GM12878 (cell line): ENCODE data around the gene ABR. TPM values are rescaled to one million over a fixed set of nuclear protein-coding genes. Genes with fewer than 3 reads are reported as not detected.

Source experiments
- ATAC-seq: fragments of 200-7000 bp; cut with Tn5 transposase; 3 replicates; pipeline ENCODE4 v1.9.1; 2020; ENCODE audit warnings: mild to moderate bottlenecking, moderate library complexity
- BruUV-seq: library from RNA; stranded (reverse); fragments of 400-500 nt; replicated peaks from 2 replicates; lab custom pipeline; 2021; lab: Mats Ljungman, UMichigan
- CTCF ChIA-PET: fragments of 300-600 bp; sonication (Branson Sonifier 250); formaldehyde crosslinking; extraction: SDS; loops from one replicate; lab custom pipeline; 2021; ENCODE audit warnings: inconsistent platforms; lab: Yijun Ruan, JAX
- POLR2A ChIA-PET: fragments of 350-600 bp; formaldehyde crosslinking; extraction: SDS; loops from one replicate; lab custom pipeline; 2021; ENCODE audit warnings: inconsistent platforms; lab: Charles Lee
- RAD21 ChIA-PET: fragments of 300-600 bp; sonication (Branson Sonifier 250); formaldehyde crosslinking; loops from one replicate; lab custom pipeline; 2023; ENCODE audit warnings: antibody characterized with exemption; ENCODE audit not compliant: unreplicated experiment; lab: Charles Lee
- SMC1A ChIA-PET: fragments of 300-600 bp; sonication (Branson Sonifier 250); formaldehyde crosslinking; loops from one replicate; lab custom pipeline; 2023; ENCODE audit not compliant: unreplicated experiment, uncharacterized antibody; lab: Charles Lee
- DNase-seq: peaks from one replicate; pipeline ENCODE4 v3.0.0-alpha.2; 2011; ENCODE audit warnings: low read depth, low spot score
- FAIRE-seq: peaks from 3 replicates; lab custom pipeline; 2011; peaks lifted over from hg19 to GRCh38; lab: Jason Lieb, UNC
- H2AFZ ChIP-seq: 2 replicates; pipeline ENCODE4 v1.6.0; 2011; ENCODE audit warnings: low read depth, low read length, control low read depth; ENCODE audit not compliant: control insufficient read depth
- H3K27ac ChIP-seq: 2 replicates; pipeline ENCODE4 v1.5.1; 2011; ENCODE audit warnings: control low read depth; ENCODE audit not compliant: control insufficient read depth, insufficient read depth
- H3K27me3 ChIP-seq, 2 experiments: replicated peaks in 1 of 2; 2 replicates each; pipeline versions ENCODE4 v1.6.0 to v1.6.1; 2011; ENCODE audit warnings: low read length in 1 of 2; ENCODE audit not compliant: control insufficient read depth in 2 of 2, insufficient read depth in 2 of 2
- H3K36me3 ChIP-seq, 2 experiments: 2 replicates each; pipeline ENCODE4 v1.5.1; 2011; ENCODE audit warnings: low read length in 1 of 2; ENCODE audit not compliant: control insufficient read depth in 2 of 2, insufficient read depth in 2 of 2
- H3K4me1 ChIP-seq: 2 replicates; pipeline ENCODE4 v1.6.1; 2011; ENCODE audit warnings: mild to moderate bottlenecking, low read length, moderate library complexity, mixed read lengths; ENCODE audit not compliant: control insufficient read depth, insufficient read depth
- H3K4me2 ChIP-seq: 2 replicates; pipeline ENCODE4 v1.6.0; 2011; ENCODE audit warnings: control low read depth; ENCODE audit not compliant: control insufficient read depth, insufficient read depth
- H3K4me3 ChIP-seq: fragments of 200-600 bp; sonication (generic); 2 replicates; pipeline ENCODE4 v1.5.1; 2016
- H3K79me2 ChIP-seq: 2 replicates; pipeline ENCODE4 v1.6.0; 2011; ENCODE audit warnings: low read length; ENCODE audit not compliant: control insufficient read depth, insufficient read depth
- H3K9ac ChIP-seq: 2 replicates; pipeline ENCODE4 v1.8.0; 2011; ENCODE audit warnings: low read length, control low read depth, mixed read lengths; ENCODE audit not compliant: control insufficient read depth, insufficient read depth
- H3K9me3 ChIP-seq: replicated peaks from 3 replicates; pipeline ENCODE4 v1.5.1; 2011; ENCODE audit warnings: mild to moderate bottlenecking, low read length; ENCODE audit not compliant: control insufficient read depth, insufficient read depth
- H4K20me1 ChIP-seq: 2 replicates; pipeline ENCODE4 v1.6.0; 2011; ENCODE audit not compliant: control insufficient read depth, insufficient read depth
- EED ChIP-seq: sonication (generic); IDR thresholded peaks from 2 replicates; pipeline ENCODE4 v1.6.1; 2016; ENCODE audit warnings: antibody characterized with exemption, low read depth
- NR2F1 ChIP-seq: fragments of 450-650 bp; conservative IDR thresholded peaks from 2 replicates; pipeline ENCODE4 v1.6.1; 2017; ENCODE audit warnings: mild to moderate bottlenecking
- POU2F2 ChIP-seq: IDR thresholded peaks from 3 replicates; pipeline ENCODE4 v1.6.1; 2011; ENCODE audit warnings: low read depth, mild to moderate bottlenecking, low read length, borderline replicate concordance
- RAD21 ChIP-seq: IDR thresholded peaks from 2 replicates; pipeline ENCODE4 v1.6.1; 2011; ENCODE audit warnings: mild to moderate bottlenecking, low read depth, low read length, moderate library complexity; ENCODE audit not compliant: insufficient read depth
- SMARCA5 ChIP-seq: fragments of 450-650 bp; IDR thresholded peaks from 2 replicates; pipeline ENCODE4 v1.6.1; 2017; ENCODE audit warnings: mild to moderate bottlenecking
- SUZ12 ChIP-seq: fragments of 200-600 bp; sonication (generic); IDR thresholded peaks from one replicate; pipeline ENCODE4 v1.6.1; 2018; ENCODE audit warnings: antibody characterized with exemption, mild to moderate bottlenecking; ENCODE audit not compliant: unreplicated experiment
- ZNF274 ChIP-seq: IDR thresholded peaks from one replicate; pipeline ENCODE4 v1.8.0; 2011; ENCODE audit not compliant: insufficient read length, insufficient read depth
- WGBS: methylation state at CpG from one replicate; pipeline ENCODE4 v1.1.6; 2016; ENCODE audit warnings: low lambda C conversion rate; ENCODE audit not compliant: insufficient replicate concordance, insufficient coverage; ENCODE audit errors: missing lambda C conversion rate; 5-methylcytosine and 5-hydroxymethylcytosine counted together
- in situ Hi-C: fragments of 300-500 bp; cut with MboI; formaldehyde crosslinking; loops from 9 replicates; pipeline ENCODE4 v1.14.3; 2018; ENCODE audit warnings: mixed read lengths
- intact Hi-C: fragments of 100-400 bp; cut with micrococcal nuclease; formaldehyde crosslinking; loops from one replicate; pipeline ENCODE4 v1.14.2; 2022; ENCODE audit not compliant: unreplicated experiment
- polyA plus RNA-seq, 11 experiments: library from polyadenylated mRNA; depleted of rRNA in 4 of 11; unstranded in 6 of 11; stranded (reverse) in 5 of 11; fragments of >200 nt; fragmentation: Nextera tagmentation in 4 of 11; fragmentation: Illumina TruSeq in 1 of 11; extraction: Ambion mirVana in 4 of 11; extraction: Trizol in 1 of 11; gene quantifications; 1 replicate in 1 of 11; 2 replicates in 10 of 11; pipeline versions ENCODE4 v1.2.1 to v1.2.3, GENCODE V29; 2011 to 2016; ENCODE audit warnings: inconsistent platforms in 2 of 11, missing spikeins in 2 of 11, low read depth in 1 of 11
- total RNA-seq, 4 experiments: library from RNA; depleted of rRNA in 3 of 4; stranded (reverse); fragments of >200 nt in 3 of 4; fragmentation: Illumina TruSeq in 1 of 4; extraction: Trizol in 1 of 4; gene quantifications; 2 replicates each; pipeline versions ENCODE4 v1.2.1 to v1.2.3, GENCODE V29; 2013 to 2021
- TF ChIP-seq, protein P1 (sequence below), 3 experiments: IDR thresholded peaks in 2 of 3; conservative IDR thresholded peaks in 1 of 3; 2 replicates each; pipeline ENCODE4 v1.5.1; 2011; ENCODE audit warnings: low read depth in 3 of 3, low read length in 3 of 3, mild to moderate bottlenecking in 3 of 3, control low read depth in 2 of 3, moderate library complexity in 2 of 3, inconsistent platforms in 1 of 3, mixed read lengths in 1 of 3; ENCODE audit not compliant: control insufficient read depth in 2 of 3, insufficient read depth in 1 of 3; ENCODE audit errors: extremely low read depth in 1 of 3
- TF ChIP-seq, protein P2 (sequence below): IDR thresholded peaks from 2 replicates; pipeline ENCODE4 v1.6.1; 2012; ENCODE audit warnings: low read depth, low read length, improper control_type of control experiment

Gene ABR
- total and polyA plus RNA-seq, 10 of the 15 experiments (the other 5 are each of a cell fraction or from before 2014, with no cell fraction given) = 1.4 to 112 (median 30.0) TPM

DNA sequence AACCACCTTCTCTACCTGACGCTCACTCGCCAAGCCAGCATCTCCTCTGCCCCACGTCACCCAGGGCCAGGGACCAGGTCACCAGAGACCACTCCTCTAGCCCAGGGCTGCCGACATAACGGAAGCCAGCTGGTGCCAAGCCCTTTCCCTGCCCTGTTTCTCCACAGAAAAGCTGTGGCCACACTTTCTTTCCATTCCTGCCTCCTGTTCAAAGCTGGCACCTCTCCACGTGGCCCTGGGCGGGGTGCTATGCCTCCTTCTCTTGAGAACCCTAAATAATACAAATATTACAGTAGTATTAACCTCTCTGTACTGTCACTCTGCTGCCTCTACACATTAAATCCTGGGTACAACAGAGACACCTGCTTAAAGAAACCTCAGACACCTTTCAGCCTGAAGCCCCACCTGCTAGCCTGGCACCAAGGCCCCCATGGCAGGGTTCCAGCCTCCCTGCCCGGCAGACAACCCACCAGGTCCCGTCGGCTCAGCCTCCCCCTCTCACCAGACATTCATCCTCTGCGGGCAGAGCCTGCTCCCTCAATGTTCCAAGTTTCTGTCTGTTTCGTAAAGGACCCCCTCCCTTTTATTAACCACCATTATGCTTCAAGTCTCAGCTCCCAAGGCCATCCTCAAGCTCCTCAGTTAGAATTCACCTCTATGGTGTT lies 120.5 kb downstream of the ABR start:
- Histone ChIP-seq H3K79me2 (no peaks in the 10 kb centered on the region), H3K27ac (no peak overlapping the region), H3K27me3 (no peaks in the 10 kb centered on the region), H3K9me3 (peaks cover 5% of the 10 kb centered on the region; the same call in 2 of the 3 replicates), H3K4me1 (no peaks in the 10 kb centered on the region), H3K4me2 (no peak overlapping the region)
- BruUV-seq = no TSS peak
- no peak for DNase-seq
- SMC1A ChIA-PET = no interaction called here
- in situ Hi-C loops = no loop called here
- TF ChIP-seq NR2F1 = no peak
- no peak for TF ChIP-seq SUZ12
- TF ChIP-seq, all 136 proteins: peak for 0
- ATAC-seq = no peak
- POLR2A ChIA-PET = no interaction called here
- intact Hi-C loops = no loop called here
- H3K9ac ChIP-seq = no peak overlapping the region
- no peaks in the 10 kb centered on the region for H4K20me1 ChIP-seq
- WGBS = 98% methylated on average over 12 of the region's 12 CpGs
- H3K36me3 ChIP-seq = peaks cover 20 to 21% of the 10 kb centered on the region in 2 experiments
- FAIRE-seq = no peak
- RAD21 ChIA-PET = interaction anchor here (1.5 kb wide), 1 partner anchor 274 kb away, joined by 5 read pairs; no protein-coding TSS in a partner anchor
- H3K4me3 ChIP-seq = no peak overlapping the region
- CTCF ChIA-PET = interaction anchor here (0.9 kb wide), 1 partner anchor 9 kb away, joined by 4 read pairs; no protein-coding TSS in a partner anchor
- H2AFZ ChIP-seq = no peak overlapping the region

DNA sequence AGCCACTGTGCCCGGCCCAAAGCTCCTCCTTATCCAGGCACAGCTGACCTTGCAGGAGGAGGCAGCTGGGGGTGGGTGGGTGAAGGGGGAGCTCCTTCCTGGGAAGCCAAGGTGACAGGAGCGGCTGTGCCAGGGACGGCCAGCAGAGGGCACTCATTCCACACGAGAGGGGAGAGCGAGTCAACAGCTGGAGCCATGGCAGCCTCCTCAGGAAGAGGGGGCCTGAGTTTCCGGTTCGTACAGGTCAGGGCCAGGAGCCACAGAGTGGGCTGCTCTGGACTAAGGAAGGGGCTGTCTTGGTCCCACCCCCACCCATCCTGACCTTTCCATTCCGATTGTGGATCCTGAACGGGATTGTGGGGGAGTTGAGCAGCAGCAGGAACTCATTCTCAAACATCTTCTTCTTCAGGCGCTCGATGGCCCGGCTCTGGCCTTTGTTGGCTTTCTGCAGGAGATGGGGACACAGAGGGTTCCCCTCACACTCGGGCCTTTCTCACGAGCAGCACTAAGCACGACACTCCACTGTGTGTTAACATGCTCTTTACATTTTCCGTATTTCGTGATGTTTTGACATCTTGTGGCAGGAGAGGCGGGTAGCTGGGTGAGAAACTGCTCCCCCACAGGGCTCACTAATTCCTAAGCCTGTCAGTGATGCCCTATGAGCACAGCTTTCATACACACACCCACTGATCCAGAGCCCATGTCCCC lies 121.2 kb downstream of the ABR start:
- 72% methylated on average over 17 of the region's 18 CpGs for WGBS
- ATAC-seq = peak; percentile 58; the same call in 1 of the 3 replicates
- TF ChIP-seq EED (no peak), POU2F2 (no peak), SMARCA5 (peak; percentile 89), ZNF274 (no peak), RAD21 (0 out of 2 replicates have a peak, but pooled peaks have one; percentile 22)
- TF ChIP-seq, protein P1, sequence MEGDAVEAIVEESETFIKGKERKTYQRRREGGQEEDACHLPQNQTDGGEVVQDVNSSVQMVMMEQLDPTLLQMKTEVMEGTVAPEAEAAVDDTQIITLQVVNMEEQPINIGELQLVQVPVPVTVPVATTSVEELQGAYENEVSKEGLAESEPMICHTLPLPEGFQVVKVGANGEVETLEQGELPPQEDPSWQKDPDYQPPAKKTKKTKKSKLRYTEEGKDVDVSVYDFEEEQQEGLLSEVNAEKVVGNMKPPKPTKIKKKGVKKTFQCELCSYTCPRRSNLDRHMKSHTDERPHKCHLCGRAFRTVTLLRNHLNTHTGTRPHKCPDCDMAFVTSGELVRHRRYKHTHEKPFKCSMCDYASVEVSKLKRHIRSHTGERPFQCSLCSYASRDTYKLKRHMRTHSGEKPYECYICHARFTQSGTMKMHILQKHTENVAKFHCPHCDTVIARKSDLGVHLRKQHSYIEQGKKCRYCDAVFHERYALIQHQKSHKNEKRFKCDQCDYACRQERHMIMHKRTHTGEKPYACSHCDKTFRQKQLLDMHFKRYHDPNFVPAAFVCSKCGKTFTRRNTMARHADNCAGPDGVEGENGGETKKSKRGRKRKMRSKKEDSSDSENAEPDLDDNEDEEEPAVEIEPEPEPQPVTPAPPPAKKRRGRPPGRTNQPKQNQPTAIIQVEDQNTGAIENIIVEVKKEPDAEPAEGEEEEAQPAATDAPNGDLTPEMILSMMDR (IDR thresholded peaks at IDR 0.05 in 2 of 3, conservative IDR thresholded peaks at IDR 0.05 in 1 of 3; ENCODE audit: control insufficient read depth in 2 of 3, extremely low read depth in 1 of 3, insufficient read depth in 1 of 3, low read depth in 3 of 3, low read length in 3 of 3) = peak; percentile 31 to 52 (median 38); a peak in 5 of 6 replicates
- TF ChIP-seq, protein P2, sequence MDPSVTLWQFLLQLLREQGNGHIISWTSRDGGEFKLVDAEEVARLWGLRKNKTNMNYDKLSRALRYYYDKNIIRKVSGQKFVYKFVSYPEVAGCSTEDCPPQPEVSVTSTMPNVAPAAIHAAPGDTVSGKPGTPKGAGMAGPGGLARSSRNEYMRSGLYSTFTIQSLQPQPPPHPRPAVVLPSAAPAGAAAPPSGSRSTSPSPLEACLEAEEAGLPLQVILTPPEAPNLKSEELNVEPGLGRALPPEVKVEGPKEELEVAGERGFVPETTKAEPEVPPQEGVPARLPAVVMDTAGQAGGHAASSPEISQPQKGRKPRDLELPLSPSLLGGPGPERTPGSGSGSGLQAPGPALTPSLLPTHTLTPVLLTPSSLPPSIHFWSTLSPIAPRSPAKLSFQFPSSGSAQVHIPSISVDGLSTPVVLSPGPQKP = no peak
- POLR2A ChIA-PET = no interaction called here
- no peak overlapping the region for H3K9ac ChIP-seq
- H3K27ac ChIP-seq = no peak overlapping the region
- H4K20me1 ChIP-seq = no peaks in the 10 kb centered on the region
- H2AFZ ChIP-seq = no peak overlapping the region
- H3K4me1 ChIP-seq = no peaks in the 10 kb centered on the region
- H3K4me2 ChIP-seq = no peak overlapping the region
- peaks cover 5% of the 10 kb centered on the region; the same call in 2 of the 3 replicates for H3K9me3 ChIP-seq
- no peaks in the 10 kb centered on the region for H3K27me3 ChIP-seq
- in situ Hi-C loops (no loop called here), intact Hi-C loops (no loop called here)
- peaks cover 23% of the 10 kb centered on the region in 2 experiments for H3K36me3 ChIP-seq
- no peak for FAIRE-seq
- H3K79me2 ChIP-seq = no peaks in the 10 kb centered on the region
- DNase-seq = no peak
- BruUV-seq = no TSS peak
- no peak overlapping the region for H3K4me3 ChIP-seq
- RAD21 ChIA-PET = interaction anchor here (0.7 to 1.5 kb wide), 3 partner anchors 123 to 282 kb away, joined by 3 to 5 read pairs (median 4); no protein-coding TSS in a partner anchor
- SMC1A ChIA-PET = no interaction called here
- CTCF ChIA-PET = interaction anchor here (0.8 to 1.2 kb wide), 4 partner anchors 9 to 274 kb away, joined by 3 to 6 read pairs (median 4); no protein-coding TSS in a partner anchor
